ENCODE measurements around the gene ARHGEF28. TPM values are rescaled to one million over a fixed set of nuclear protein-coding genes. Genes with fewer than 3 reads are reported as not detected.

Gene ARHGEF28
- total and polyA plus RNA-seq, 10 of the 15 experiments (the other 5 are each of a cell fraction or from before 2014, with no cell fraction given), result 0.10 to 0.72 (median 0.22) TPM; not detected in 2

GRCh38 chr5:73748510-73749400 is 122.8 kb downstream of the ARHGEF28 start:
- no peak for ATAC-seq
- no peaks in the 10 kb centered on the region for H3K79me2 ChIP-seq (ENCODE audit: control insufficient read depth, insufficient read depth, low read length)
- ChIA-PET POLR2A (interaction anchor here (0.7 to 0.9 kb wide), 2 partner anchors 33 to 51 kb away, joined by 3 read pairs; no protein-coding TSS in a partner anchor), RAD21 (ENCODE audit: unreplicated experiment) (interaction anchor here (1.2 to 1.6 kb wide), 2 partner anchors 22 to 44 kb away, joined by 3 read pairs; no protein-coding TSS in a partner anchor), CTCF (interaction anchor here (0.9 to 1.0 kb wide), 3 partner anchors 11 to 27 kb away, joined by 3 to 5 read pairs (median 3); no protein-coding TSS in a partner anchor), SMC1A (ENCODE audit: uncharacterized antibody, unreplicated experiment) (interaction anchor here (0.8 to 1.5 kb wide), 7 partner anchors 9 to 108 kb away, joined by 3 to 7 read pairs (median 5); no protein-coding TSS in a partner anchor)
- H4K20me1 ChIP-seq (ENCODE audit: control insufficient read depth, insufficient read depth), result no peaks in the 10 kb centered on the region
- H3K4me1 ChIP-seq (ENCODE audit: control insufficient read depth, insufficient read depth, low read length), result peaks cover 3% of the 10 kb centered on the region; the same call in 1 of the 2 replicates
- no peak overlapping the region for H3K27ac ChIP-seq (ENCODE audit: control insufficient read depth, insufficient read depth)
- DNase-seq (ENCODE audit: low read depth, low spot score), result no peak
- no peak overlapping the region for H3K4me2 ChIP-seq (ENCODE audit: control insufficient read depth, insufficient read depth)
- TF ChIP-seq CHD4 (IDR thresholded peaks at IDR 0.05) (no peak), POLR2AphosphoS5 (IDR thresholded peaks at IDR 0.05; ENCODE audit: low read length) (no peak), IRF5 (IDR thresholded peaks at IDR 0.05; ENCODE audit: borderline replicate concordance) (no peak), FOXK2 (IDR thresholded peaks at IDR 0.05) (no peak), SMAD5 (IDR thresholded peaks at IDR 0.05; ENCODE audit: low read depth) (no peak)
- no peaks in the 10 kb centered on the region for H3K36me3 ChIP-seq (ENCODE audit: control insufficient read depth in 2 of 2, insufficient read depth in 2 of 2, low read length in 1 of 2)
- in situ Hi-C loops (cut with MboI), result no loop called here
- H3K9ac ChIP-seq (ENCODE audit: control insufficient read depth, insufficient read depth, low read length), result no peak overlapping the region
- BruUV-seq (replicated peaks), result no TSS peak
- H3K27me3 ChIP-seq (replicated peaks in 1 of 2; ENCODE audit: control insufficient read depth in 2 of 2, insufficient read depth in 2 of 2, low read length in 1 of 2), result peaks cover 0 to 4% of the 10 kb centered on the region in 2 experiments; a peak in 2 of 4 replicates
- FAIRE-seq, result no peak
- no peak overlapping the region for H2AFZ ChIP-seq (ENCODE audit: control insufficient read depth, low read depth, low read length)
- H3K9me3 ChIP-seq (replicated peaks; ENCODE audit: control insufficient read depth, insufficient read depth, low read length), result no peaks in the 10 kb centered on the region
- H3K4me3 ChIP-seq, result no peak overlapping the region
- intact Hi-C loops (cut with micrococcal nuclease; ENCODE audit: unreplicated experiment), result no loop called here
- WGBS (ENCODE audit: insufficient coverage, insufficient replicate concordance, low lambda C conversion rate, missing lambda C conversion rate), result 39% methylated on average over 11 of the region's 11 CpGs

All from GM12878 (cell line).